Middle frontal gyrus (tissue), 1 donor: ENCODE data around the gene BBOF1.
"Not testable (repeated sequence)": the region's sequence is repeated elsewhere in the genome, so short reads cannot be mapped to it uniquely, and the experiment has no call there.

Experiments used
- DNase-seq: peaks from one replicate; pipeline ENCODE4 v3.0.0-alpha.2; 2015; ENCODE audit warnings: low spot score; ENCODE audit errors: extremely low spot score

BBOF1 gene, protein sequence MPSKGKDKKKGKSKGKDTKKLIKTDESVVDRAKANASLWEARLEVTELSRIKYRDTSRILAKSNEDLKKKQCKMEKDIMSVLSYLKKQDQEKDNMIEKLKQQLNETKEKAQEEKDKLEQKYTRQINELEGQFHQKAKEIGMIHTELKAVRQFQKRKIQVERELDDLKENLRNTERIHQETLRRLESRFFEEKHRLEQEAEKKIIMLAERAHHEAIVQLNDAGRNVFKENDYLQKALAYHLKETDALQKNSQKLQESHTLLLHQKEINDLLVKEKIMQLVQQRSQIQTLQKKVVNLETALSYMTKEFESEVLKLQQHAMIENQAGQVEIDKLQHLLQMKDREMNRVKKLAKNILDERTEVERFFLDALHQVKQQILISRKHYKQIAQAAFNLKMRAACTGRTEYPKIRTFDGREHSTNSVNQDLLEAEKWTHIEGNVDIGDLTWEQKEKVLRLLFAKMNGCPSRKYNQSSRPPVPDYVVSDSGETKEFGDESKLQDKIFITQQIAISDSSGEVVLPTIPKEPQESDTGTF

DNA sequence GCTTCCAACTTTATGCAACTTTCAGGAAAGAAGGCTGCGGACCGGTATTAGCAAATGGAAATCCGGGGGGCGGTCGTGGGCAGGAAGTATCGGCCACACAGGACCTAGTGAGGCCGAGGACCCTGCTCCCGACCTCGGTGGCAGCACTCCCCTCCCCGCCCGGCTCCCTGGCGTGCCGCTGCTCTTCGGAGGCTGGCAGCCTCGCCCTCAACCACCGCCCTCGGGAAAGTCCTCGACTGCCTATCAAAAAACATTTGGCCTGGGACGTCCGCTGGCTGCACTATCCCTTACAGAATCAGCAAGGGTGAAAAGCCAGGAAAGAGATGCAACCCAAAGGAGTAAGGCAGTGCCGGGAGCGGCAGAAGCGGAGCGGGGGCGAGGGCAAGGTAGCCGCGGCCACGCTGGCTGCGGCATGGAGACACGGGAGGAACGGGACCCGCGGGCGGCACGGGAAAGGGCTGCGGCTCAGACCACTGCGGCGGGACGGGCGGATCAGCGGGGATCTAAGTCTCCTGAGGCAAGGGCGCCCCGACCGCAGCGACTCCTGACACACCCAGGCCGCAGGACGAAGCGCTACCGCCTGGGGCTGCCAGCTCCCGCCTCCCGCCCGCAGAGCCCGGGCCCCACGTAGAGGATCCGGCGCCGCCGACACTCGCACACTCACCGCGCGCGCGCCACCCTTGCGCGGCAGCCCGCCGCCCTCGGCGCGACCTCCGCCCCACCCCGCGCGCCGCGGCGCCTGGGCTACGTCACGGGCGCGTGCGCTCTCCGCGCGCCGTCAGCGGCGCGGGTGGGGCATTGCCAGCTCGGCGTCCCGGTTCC lies at the start of gene BBOF1, which contains the start of gene ENTPD5:
Gene BBOF1 (plus strand): TSS at position 764 of the 822 bp plus-strand sequence. CDS start 130 bp downstream, outside the sequence.
Gene ENTPD5 (minus strand): TSS at position 703 of the 822 bp plus-strand sequence. CDS start 31,186 bp downstream, outside the sequence.
- peak; percentile 81 for DNase-seq

DNA sequence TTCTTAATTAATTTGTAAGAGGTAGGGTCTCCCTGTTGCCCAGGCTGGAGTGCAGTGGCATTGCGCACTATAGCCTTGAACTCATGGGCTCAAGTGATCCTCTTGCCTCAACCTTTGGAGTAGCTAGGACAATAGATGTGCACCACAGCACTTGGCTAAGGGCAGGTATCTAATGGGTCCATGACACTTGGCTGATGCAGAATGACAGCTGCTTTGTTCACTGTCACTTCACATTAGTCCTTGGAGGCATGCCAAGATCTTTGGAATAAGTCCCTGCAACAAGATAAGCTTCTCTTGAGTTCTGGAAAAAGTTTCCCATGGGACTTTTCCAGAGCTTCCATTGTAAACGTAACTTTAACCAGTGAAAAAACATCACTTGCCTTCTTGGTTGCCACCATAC lies 45.7 kb upstream of the BBOF1 start:
- no peak for DNase-seq

DNA sequence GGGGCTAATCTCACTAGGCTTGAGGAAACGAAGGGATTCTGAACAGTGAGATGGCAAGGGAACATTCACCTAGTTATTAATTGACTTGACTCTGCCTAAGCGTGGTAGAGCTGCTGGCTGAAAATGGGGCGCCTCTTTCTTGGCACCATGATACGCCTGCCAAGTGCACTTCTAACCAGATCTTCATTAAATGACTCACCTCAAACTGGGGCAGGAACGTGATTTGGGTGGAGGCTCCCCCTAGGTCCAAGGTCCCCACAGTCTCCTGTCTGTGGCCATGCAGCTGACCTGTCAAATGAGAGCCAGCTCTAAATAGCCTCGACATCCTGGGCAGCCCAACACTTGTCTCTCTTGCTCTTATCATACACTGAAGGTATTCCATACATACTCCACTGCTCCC lies 43.0 kb upstream of the BBOF1 start:
- no peak for DNase-seq

DNA sequence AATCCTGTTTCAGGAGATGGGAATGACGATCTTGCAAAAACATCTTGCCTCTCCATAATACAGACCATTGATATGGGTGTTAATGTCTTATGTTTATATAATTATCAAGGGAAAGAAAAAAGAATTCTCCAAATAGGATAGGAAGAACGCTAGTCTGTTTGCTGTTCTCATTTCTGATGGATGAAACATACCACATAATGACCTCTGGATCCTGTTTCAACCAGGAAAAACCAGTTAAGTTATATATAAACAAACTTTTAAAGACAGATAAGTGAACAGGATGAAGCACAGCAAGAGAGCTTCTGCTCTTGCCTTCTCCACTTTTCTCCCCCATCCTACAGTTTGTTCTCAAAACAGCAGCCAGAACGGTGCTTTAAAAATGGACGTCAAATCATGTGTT lies 41.3 kb upstream of the BBOF1 start:
- no peak for DNase-seq

DNA sequence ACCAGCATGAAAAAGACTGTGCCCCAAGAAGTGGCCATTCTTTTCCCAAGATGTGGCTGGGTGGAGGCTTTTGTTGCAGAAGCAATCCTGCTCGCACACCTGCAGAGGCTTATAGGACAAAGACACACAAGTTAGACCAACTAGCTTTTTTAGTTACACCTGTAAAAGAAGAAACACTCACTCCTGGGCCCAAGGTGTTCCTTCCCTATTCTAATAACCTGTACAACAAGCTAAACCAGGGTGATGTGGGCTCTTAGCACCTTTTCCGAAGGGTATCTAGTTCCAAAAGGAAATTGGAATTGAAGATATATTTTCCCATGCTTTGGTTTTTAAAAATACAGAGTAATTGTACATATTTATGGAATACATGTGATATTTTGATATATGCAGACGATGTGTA lies 31.1 kb upstream of the BBOF1 start:
- no peak for DNase-seq

DNA sequence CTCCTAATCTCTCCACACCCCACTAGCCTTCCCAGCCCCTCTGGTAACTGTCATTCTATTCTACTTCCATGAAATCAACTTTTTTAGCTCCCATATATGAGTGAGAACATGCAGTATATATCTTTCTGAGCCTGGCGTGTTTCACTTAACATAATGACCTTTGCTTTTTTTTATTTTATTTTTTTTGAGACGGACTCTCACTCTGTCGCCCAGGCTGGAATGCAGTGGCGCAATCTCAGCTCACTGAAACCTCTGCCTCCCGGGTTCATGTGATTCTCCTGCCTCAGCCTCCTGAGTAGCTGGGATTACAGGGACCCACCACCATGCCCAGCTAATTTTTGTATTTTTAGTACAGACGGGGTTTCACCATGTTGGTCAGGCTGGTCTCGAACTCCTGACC lies 30.5 kb upstream of the BBOF1 start:
- DNase-seq, result not testable (repeated sequence)

DNA sequence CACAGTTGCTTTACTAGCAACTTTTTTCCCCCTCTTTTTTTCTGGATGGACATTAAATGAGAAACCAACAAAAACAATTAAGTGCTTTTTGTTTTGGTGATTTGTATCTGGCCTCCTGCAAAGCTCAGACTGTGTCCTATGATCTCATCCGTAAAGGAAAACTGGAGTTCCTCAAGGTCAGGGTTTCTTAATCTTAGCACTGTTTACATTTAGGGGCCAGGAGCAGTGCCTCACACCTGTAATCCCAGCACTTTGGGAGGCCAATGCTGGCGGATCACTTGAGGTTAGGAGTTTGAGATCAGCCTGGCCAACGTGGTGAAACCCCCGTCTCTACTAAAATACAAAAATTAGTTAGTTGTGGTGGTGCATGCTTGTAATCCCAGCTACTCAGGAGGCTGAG lies 28.1 kb upstream of the BBOF1 start:
- DNase-seq, result no peak

DNA sequence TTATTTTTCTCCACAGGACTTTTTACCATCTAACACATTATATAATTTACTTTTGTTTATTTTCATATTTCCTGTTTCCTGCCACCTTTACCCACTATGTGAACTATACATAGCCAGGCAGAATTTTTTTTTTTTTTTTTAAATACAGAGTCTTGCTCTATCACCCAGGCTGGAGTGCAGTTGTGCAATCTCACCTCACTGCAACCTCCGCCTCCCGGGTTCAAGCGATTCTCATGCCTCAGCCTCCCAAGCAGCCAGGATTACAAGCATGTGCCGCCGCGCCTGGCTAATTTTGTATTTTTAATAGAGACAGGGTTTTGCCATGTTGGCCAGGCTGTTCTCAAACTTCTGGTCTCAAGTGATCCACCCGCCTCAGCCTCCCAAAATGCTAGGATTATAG lies 24.2 kb upstream of the BBOF1 start:
- not testable (repeated sequence) for DNase-seq

DNA sequence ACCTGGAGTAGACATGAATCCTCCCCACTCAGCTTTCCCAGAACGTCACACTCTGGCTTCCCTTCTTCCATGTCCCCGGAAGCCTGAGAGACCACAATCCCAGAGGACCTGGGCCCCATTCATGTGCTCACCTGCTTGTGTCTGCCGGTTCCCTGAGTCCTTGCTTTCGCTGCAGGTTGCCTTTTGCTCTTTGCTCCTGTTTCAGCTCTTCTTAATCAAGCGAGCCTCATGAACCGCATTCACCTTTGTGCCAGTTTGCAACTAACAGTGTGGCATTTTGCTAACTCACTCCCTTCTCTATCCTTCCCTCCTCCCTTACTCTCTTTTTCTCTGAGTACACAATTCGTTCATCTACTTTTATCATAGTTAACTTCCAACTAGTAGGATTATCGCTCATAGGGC lies 23.2 kb upstream of the BBOF1 start:
- no peak for DNase-seq

DNA sequence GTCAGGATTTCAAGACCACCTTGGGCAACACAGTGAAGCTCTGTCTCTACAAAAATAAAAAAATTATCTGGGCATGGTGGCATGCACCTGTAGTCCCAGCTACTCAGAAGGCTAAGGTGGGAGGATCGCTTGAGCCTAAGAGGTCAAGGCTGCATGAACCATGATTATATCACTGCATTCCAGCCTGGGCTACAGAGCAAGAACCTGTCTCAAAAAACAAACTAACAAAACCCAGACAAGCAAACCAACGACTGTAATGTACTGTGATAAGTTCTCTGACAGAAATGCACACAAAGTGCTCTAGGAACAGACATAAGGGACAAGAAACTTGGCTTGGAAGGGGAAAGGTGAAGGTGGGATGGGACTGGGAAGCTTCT lies 22.4 kb upstream of the BBOF1 start:
- no peak for DNase-seq

DNA sequence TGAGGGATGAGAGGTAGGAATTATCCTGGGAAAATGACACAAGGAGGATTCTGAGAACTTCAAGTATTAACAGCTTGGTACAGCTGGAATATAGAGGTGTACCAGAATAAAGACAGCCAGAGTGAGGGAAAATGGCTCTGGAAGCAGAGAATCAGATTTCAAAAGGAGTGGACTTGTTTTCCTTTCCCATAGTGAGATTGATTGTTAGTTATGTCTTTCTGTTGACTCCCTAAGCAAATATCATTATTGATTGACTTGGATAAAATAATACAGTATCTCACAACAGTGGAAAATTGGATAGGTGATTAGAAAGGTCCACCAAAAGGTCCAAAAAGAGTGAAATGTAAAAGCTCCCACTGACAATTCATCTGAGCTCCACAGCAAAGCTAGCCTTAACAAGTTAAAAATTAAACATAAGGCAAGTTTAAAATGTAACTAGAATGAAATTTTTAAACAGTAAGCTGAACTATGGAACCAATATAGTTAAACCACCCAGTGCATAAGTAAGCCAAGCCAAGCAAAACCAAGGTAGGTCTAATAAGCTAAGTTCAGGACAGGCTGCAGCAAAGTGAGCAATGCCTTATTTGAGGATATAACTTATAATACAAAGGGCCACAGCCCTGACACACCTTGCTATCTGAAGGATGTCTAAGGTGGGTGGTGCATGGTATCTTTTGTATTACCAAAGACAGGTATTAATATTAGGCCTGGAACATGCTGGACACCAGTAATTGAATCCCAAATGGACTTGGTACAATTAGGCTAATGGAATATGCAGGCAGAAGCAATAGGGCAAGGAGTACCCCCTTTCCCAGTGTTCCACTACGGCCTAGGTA lies 21.8 kb upstream of the BBOF1 start:
- no peak for DNase-seq

DNA sequence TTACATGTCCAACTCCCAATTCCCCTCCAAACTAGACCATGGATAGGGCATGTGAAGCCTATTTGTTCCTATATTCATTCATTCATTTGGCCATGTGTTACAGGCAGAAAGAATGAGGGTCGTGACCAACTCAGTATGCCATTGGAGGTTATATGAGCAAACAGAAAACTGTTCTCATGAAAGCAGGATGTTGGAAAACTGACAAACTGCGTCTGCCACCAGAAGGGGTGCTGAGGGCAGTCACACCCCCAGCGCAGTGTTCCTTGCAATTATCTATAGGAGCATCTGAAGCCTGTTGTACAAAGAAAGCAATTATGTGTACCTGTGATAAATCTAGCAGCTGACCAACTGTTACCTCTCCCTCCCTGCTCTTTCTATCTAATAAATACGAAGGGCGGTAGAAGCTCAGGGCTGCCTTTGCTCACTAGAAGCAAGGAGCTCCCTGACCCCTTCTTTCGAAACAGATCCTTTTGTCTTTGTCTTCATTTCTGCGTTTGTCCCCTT lies 21.2 kb upstream of the BBOF1 start:
- DNase-seq, result no peak

DNA sequence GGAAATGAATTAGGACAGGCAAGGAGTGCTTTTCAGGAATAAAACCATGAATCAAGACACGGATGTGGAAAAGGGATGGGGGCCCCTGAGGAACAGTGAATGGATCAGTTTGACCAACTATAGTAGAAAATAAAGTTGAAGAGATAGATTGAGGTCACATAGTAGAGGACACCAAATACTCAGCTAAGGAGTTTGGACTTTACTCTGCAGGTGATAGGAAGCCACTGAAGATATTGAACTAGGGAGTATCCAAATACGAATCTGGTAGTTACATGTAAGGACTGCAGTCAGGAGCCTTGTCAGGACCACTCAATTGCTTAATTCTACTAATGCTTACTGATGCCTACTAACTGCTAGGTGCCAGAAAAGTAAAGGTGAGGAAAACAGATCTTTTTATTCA lies 20.4 kb upstream of the BBOF1 start:
- no peak for DNase-seq

DNA sequence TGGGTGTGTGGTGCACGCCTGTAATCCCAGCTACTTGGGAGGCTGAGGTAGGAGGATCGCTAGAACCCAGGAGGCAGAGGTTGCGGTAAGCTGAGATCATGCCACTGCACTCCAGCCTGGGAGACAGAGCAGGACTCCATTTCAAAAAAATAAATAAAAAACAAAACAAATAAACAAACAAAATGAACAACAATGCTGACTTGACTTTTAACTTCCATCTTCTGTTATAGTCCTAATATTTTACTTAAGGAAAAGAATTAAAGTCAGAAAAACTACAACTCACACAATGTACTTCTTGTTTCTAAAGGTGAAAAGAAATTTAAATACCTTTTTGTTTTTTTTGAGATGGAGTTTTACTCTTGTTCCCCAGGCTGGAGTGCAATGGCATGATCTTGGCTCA lies 13.5 kb upstream of the BBOF1 start:
- DNase-seq, result not testable (repeated sequence)

DNA sequence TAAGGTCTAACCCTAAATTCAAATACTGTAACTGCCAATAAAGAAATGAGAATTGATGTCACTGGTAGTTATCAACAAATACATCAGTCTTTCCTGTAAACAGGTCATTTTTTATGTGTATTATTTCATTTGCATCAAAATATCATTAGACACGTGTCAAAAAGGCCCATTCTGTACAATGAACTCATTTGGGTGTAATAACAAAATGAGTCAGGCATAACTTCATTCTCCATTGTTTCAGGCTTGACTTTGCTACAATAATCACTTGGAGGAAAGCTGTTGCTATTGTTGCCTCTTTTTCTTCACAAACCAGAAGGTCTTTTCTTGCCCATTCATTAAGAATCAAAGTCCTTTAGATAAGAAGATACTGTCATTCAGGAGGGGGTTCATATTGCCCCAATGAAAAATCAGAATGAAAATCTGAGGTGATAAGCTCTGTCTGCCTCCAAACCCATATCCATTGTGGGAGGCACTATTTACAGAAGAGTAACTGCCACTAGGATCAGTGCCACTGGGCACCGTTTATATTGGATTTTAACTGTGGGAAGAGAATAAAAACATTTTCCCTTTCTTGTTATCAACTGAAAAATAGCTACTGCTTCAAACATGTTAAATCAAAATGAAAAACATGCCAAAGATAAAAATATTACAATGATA lies 10.2 kb upstream of the BBOF1 start:
- no peak for DNase-seq

DNA sequence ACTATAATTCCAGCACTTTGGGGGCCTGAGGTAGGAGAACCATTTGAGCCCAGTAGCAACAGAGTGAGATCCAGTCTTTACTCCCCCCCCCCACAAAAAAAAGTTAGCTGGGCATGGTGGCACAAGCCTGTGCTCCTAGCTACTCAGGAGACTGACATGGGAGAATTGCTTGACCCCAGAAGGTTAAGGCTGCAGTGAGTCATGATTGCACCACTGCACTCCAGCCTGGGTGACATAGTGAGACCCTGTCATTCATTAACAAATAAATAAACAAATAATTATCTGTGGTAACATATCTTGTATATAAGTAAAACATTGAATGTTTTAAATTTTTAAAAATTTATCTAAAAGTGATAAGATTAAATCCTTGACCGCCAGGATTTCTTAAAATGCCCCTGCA lies 4.8 kb upstream of the BBOF1 start:
- DNase-seq, result no peak

DNA sequence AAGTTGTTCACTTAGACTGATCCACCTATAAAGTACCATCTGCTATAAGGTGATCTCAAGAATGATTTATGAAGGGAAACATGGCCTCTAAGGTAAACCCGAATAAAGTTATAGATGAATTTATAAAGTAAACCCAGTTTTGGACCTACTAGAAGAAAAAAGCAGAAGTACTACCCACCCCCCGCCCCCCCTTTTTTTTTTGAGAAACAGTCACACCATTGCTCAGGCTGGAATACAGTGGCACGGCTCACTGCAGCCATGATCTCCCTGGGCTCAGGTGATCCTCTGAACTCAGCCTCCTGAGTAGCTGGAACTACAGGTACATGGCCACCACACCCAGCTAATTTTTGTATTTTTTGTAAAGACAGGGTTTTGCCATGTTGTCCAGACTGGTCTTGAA lies 4.0 kb upstream of the BBOF1 start:
- DNase-seq, result no peak

DNA sequence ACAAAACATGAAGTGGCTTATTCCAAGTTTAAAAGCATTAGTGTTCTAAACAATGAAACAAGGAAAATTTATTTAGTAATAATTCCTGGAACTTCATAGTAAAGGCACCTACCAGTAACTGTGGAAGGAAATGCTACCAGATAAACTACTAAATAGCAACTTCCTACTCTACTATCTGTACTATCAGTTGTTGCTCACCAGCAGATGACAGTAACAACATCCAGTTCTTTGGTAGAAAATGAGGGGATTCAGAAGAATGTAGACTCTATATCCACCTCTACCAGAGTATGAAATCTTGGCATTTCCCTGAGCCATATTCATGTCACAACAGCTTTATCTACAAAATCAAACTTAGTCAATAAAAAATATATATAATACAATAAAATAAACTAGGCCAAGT lies 3.2 kb upstream of the BBOF1 start:
- DNase-seq, result no peak

DNA sequence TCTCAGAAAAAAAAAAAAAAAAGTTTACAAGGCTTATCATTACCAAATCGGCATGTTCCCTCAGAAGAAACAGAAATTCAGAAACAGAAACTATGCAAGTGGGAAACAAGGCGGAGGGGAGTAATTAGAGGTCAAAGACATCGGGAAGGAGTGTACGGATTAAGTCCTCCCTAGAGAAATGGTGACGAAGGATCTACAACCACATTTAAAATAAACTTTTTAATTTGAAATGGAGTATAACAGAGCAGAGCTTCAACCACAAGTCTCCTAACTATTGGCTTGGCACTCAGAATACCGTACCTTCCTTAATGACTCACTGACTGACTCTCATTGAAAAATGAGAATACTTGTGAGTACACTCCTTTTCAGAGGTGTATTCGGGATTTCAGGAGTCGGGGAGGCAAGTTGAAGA lies 969 bp upstream of the BBOF1 start:
- no peak for DNase-seq

DNA sequence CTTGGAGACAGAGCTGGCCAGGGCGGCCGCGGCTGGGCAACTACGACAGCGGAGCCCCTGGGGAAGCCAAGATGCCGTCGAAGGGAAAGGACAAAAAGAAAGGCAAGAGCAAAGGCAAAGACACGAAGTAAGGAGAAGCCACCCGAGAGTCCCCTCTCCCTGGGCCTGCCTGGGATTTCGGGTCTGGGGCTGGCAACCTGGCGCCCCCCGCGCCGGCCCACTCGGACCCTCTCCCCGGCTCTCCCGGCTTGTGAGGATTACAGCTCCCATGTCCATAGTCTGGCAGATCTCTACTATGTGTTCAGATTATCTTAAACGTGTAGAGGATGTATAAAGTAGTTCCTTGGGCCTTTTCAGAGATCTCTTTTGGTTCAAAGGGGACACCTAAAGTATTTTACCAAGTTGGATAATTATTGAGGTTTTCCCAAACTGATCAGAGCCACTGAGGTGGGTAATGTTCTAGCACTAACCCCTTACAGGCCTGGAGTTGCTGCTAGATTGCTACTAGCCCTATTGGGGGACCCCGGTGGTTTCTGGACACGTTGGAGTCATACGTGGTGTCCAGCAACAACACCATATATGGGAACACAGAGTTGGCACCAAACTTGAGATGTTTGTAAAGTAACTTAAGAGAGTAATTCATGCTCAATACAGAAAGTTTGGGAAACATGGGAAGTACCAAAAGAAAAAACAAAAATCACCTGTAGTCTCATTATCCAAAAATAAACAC lies 424 bp downstream of the BBOF1 start:
- DNase-seq, result no peak
